IPS-NIHi7 (cell line): Measurements from ENCODE around the gene OBP2B.
"Not testable (repeated sequence)": the region's sequence is repeated elsewhere in the genome, so short reads cannot be mapped to it uniquely, and the experiment has no call there.

Experiments
- DNase-seq: peaks from one replicate; pipeline ENCODE4 v3.0.0; 2012; ENCODE audit warnings: mixed read lengths; ENCODE audit errors: extremely low spot score

The OBP2B gene

DNA sequence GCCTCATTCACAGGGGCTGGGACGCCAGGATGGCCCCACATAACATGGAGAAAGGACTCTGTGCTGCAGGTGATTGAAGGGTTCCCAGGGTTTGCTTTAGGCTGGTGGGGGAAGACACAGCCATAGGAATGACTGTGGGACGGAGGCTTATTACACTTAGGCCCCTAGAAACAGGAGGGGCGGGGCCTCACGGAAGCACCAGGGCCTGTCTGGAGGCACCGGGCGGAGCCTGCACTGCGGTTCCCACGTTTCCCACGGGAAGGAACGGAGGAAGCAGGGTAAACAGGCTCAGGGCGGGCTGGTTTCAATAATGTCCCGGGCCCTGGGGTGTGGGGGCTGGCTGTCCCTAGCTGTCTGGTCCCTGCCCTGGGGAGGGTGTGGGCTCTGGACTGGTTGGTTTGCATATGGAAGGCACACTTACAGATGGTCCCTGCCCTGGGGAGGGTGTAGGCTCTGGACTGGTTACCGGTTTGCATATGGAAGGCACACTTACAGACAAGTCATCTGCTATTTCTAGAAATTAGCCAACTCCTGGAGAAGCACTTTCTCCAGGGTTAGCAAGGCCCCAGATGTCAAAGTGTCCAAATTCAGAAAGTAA lies 14.2 kb upstream of the OBP2B start:
- not testable (repeated sequence) for DNase-seq

DNA sequence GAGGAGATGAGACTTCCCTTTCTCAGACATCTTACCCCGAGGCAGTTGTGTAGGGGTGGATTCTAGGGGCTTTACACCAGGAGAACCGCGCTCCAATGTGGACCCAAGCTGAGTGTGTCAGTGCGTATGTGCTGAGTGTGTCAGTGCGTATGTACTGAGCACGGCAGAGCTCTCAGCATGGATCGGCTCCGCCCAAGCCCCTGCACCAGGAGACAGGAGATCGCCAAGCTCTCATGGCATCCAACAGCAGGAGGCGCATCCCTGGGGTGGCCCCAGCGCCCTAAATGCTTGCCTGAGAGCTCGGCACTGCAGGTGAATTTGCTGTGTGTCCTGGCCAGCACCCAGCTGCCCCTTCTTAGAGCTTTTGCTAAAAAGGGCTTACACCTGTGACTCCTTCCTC lies 12.9 kb upstream of the OBP2B start:
- DNase-seq, result not testable (repeated sequence)

GRCh38 chr9:133221177-133221809 lies 12.2 kb upstream of the OBP2B start:
- no peak for DNase-seq

GRCh38 chr9:133218049-133218975 lies 9.3 kb upstream of the OBP2B start:
- DNase-seq, result not testable (repeated sequence)

GRCh38 chr9:133217333-133217988 lies 8.4 kb upstream of the OBP2B start:
- not testable (repeated sequence) for DNase-seq

- not testable (repeated sequence) for DNase-seq
Observed at GRCh38 chr9:133214276-133214675, 5.2 kb upstream of the OBP2B start.

DNA sequence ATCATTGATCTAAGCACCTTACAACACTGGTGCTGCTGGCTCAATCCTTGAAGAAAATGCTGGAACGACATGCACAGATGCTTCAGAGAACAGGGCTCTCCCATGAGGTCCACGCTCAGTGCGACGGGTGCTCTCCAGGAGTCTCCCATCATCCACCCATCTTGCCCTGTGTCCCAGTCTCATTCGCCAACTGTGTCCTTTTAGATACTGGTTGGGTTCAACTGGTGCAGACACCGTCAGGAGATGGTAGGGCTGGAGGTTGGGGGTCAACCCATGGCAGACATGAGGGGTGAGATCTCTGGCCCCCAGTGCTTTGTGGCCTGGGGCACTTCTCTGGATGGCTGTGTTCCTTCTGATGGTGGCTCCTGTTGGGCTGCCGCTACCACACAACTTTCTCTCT lies 1.6 kb upstream of the OBP2B start:
- DNase-seq, result no peak

GRCh38 chr9:133210202-133210532 lies 1.1 kb upstream of the OBP2B start:
- DNase-seq, result no peak

GRCh38 chr9:133209327-133210201 lies 514 bp upstream of the OBP2B start:
- not testable (repeated sequence) for DNase-seq

DNA sequence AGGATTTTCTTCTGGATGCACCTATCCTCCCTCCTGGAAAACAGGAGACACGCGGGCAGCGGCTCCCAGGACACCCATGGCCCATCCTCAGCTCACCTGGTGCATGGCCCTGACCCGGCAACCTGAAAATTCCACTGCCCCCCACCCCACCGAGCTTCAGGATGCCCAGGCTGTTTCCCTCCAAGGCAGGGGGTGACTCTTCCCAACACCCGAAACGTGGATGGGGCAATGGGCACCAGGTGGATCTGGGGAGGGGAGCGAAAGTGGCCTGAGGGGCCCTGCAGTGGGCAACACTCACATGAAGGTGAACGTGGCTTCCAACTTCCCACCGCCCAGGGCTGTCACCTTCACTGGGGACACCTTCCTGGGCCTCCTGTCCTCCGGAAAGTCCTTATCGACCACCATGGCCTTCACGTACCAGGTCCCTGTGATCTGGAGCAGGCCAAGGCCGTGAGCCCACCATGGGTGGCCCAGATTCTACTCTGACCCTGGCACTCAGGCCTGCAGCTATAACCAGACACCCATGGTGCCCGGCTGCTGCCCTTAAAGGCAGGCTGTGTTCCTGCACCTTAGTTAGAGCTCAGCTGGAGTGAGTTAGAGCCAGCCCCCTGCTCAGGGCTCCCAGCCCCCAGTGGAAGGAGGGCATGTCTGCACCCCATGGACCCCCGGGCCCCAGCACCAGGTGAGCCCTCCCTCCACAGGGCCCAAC lies 725 bp downstream of the OBP2B start:
- DNase-seq, result not testable (repeated sequence)

- no peak for DNase-seq
Observed at GRCh38 chr9:133207540-133208170, 1.4 kb downstream of the OBP2B start.

DNA sequence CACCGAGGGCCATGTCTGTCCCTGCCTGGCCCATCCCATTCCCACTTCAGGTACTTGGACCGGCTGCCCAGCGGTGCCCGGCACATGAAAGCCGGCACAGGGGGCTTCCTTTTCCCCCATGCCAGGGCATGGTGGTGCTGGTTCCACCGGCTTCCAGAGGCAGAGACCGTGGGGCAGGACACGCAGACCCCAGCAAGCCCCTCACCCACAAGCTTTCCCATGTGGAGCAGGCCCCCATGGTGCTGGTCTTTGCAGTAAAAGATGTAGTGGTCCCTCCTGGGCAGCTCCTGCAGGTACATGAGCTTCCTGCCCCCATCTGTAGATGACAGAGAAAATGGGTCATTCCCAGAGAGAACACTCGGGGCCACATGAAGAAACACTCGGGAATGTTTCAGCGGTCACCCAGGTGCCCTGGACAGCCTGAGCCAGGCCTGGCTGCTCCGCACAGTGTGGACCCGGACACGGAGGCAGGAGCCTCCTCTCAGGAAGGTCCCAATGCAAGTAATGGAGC lies 2.0 kb downstream of the OBP2B start:
- no peak for DNase-seq

- DNase-seq, result no peak
Observed at GRCh38 chr9:133205996-133206931, 2.8 kb downstream of the OBP2B start.

- DNase-seq, result not testable (repeated sequence)
Observed at GRCh38 chr9:133205481-133205887, 3.6 kb downstream of the OBP2B start.

DNA sequence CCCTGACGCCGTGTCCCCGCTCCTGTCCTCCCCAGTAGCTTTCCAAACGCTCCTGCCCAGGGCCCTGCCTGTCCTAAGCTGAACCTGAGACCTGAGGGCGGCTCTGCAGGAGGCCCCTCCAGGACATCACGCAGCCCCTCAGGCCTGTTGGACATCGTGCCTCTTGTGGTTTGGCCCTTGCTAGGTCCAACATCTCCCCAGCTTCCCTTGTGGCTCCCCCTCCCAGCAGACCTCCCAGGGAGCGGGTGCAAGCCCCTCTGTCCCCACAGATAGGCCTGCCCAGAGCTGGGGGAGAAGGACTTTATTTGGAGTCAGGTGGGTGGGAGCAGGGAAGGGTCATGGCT lies 4.1 kb downstream of the OBP2B start:
- no peak for DNase-seq

DNA sequence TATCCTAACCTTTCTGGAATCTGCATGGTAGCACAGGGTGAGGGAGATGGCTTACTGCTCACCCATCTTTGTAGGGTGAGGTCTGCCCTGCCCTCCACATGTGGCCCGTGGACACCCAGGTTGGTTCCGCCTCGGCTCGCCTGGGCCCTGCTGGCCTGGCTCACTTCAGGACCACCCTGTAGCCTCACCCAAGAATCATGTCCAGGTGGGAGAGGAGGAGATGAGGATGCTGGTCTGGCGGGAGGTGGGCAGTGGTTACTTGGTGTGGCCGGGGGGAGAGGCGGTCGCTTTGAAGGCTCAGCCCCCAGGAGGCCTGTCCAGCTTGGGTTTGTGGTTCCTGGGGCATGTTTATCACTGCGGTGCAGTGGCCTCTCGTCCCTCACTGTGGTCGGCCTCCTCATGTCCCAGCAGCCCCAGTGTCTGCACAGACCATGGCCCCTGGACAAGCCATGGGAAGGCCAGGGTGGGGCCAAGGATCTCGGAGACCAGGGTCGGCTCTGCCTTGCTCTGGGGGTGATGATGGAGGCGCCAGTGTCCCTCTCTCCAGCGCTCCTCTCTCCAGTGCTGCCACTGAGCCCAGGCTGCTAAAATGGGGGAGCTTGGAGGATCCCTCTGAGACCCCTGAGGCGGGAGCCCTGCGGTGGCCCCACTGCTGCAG lies 4.6 kb downstream of the OBP2B start:
- peak; percentile 6 for DNase-seq

DNA sequence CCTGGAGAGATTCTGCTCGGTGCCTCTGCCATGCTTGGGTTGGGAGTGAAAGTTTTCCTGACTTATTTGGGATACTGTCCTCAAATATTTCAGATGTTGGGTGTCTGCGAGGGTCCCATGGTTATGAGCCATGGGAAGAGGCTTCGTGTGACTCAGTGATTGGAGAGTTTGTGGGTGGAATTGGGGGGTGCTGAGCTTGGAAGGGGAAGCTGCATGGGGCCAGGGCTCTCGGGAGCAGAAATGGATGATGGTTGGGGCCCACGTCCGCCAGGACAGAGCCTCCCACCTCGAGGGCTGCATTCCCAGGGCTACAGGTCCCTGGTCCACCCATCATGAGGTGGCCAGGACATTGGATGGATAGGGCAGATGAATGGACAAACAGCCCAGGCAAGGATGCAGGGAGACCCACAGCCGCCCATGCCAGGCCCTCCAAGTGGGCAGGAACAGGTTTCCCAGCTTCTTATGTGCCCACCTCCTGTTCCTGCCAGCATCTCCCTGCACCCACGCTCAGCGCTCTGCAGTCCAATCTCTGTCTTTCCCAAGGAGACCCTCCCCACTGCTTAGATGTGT lies 5.5 kb downstream of the OBP2B start:
- DNase-seq, result peak; percentile 6
